ENCODE results near the gene MBNL3.

- TF ChIP-seq POLR2A (IDR thresholded peaks at IDR 0.05) (no peak), CTCF (IDR thresholded peaks at IDR 0.05) (no peak), EP300 (IDR thresholded peaks at IDR 0.05) (no peak)
Observed at GRCh38 chrX:132404266-132404665, 84.6 kb downstream of the MBNL3 start.
